ENCODE data around the gene SPIN2B. TPM values are rescaled to one million over a fixed set of nuclear protein-coding genes. Genes with fewer than 3 reads are reported as not detected.

The SPIN2B gene
- total and polyA plus RNA-seq, 2 of the 8 experiments (the other 6 are each of a cell fraction or from before 2014, with no cell fraction given) = 7.4 to 12.8 TPM

DNA sequence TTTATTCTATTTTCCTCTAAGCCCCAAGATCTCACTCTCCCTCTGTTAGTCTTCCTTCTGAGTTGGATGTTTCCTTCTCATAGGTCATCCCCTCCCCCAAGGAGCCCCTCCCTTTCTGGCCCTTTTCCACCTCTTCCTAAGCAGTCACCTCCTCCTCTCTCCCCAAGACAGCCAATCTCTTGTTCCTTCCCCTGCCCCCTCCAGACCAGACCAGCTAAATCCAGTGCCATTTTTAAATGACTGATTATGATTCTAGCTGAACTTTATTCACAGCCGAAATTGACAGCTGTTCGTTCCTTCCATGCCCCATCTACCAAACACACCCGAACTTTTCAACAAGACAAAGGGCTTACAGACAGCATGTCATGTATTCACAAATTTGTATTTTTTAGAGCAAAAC lies 13.9 kb upstream of the SPIN2B start:
- no peak overlapping the region for H3K27ac ChIP-seq (ENCODE audit: low read depth, low read length)
- no peak overlapping the region for H3K4ac ChIP-seq (replicated peaks; ENCODE audit: insufficient read length, low read depth, low read length)
- no peak overlapping the region for H2BK20ac ChIP-seq (ENCODE audit: low read length)
- no peaks in the 10 kb centered on the region for H3K9me3 ChIP-seq (ENCODE audit: insufficient read depth in 2 of 2, low read depth in 1 of 2, low read length in 1 of 2)
- no peak overlapping the region for H3K9ac ChIP-seq (replicated peaks in 1 of 4; ENCODE audit: extremely low read depth in 1 of 4, low read depth in 3 of 4, low read length in 3 of 4)
- H2BK15ac ChIP-seq (ENCODE audit: low read length) = no peak overlapping the region
- no peak overlapping the region for H2BK5ac ChIP-seq (ENCODE audit: low read depth, low read length)
- no peak overlapping the region for H3K4me3 ChIP-seq (ENCODE audit: extremely low read depth in 1 of 4, insufficient read depth in 2 of 4, low read depth in 3 of 4, low read length in 4 of 4)
- FAIRE-seq = no peak
- WGBS, 2 experiments (ENCODE audit: extremely low coverage in 1 of 2, insufficient coverage in 1 of 2, insufficient read length in 1 of 2, insufficient replicate concordance in 2 of 2, low coverage in 1 of 2, low lambda C conversion rate in 2 of 2, missing lambda C conversion rate in 1 of 2) = 83% methylated on average over 3 of the region's 3 CpGs; no CpG with 5 or more reads in 1 of the 2 experiments
- no peak overlapping the region for H2BK12ac ChIP-seq (ENCODE audit: low read depth, low read length)
- ChIA-PET CTCF (ENCODE audit: partially characterized antibody) (no interaction called here), POLR2A (ENCODE audit: partially characterized antibody) (no interaction called here)
- H3K27me3 ChIP-seq (replicated peaks in 1 of 4; ENCODE audit: control insufficient read depth in 3 of 4, extremely low read depth in 1 of 4, insufficient read depth in 3 of 4, low read length in 3 of 4) = no peaks in the 10 kb centered on the region
- no peaks in the 10 kb centered on the region for H3K79me2 ChIP-seq (ENCODE audit: control insufficient read depth in 1 of 2, insufficient read depth in 2 of 2, low read length in 2 of 2)
- H4K5ac ChIP-seq (ENCODE audit: insufficient read length, low read depth, low read length) = no peak overlapping the region
- H3K23ac ChIP-seq (ENCODE audit: insufficient read length) = no peak overlapping the region
- H2AK5ac ChIP-seq (ENCODE audit: low read depth, low read length) = no peak overlapping the region
- H4K8ac ChIP-seq (ENCODE audit: extremely low read depth, insufficient read depth, low read length) = no peak overlapping the region
- no peak overlapping the region for H3K14ac ChIP-seq (ENCODE audit: insufficient read length)
- H3K56ac ChIP-seq (replicated peaks; ENCODE audit: insufficient read length, low read depth, low read length) = no peak overlapping the region
- H2BK120ac ChIP-seq (replicated peaks; ENCODE audit: low read depth, low read length) = no peak overlapping the region
- no peaks in the 10 kb centered on the region for H3K36me3 ChIP-seq (ENCODE audit: control insufficient read depth in 2 of 4, insufficient read depth in 4 of 4, low read length in 3 of 4)
- no peaks in the 10 kb centered on the region for H4K20me1 ChIP-seq (replicated peaks in 1 of 2; ENCODE audit: control insufficient read depth in 1 of 2, insufficient read depth in 2 of 2, low read length in 2 of 2)
- no peak for DNase-seq (ENCODE audit: low read depth in 1 of 2, low spot score in 2 of 2)
- no peaks in the 10 kb centered on the region for H3K79me1 ChIP-seq (ENCODE audit: low read depth, low read length)
- H3K23me2 ChIP-seq (ENCODE audit: low read depth, low read length) = peaks cover 3% of the 10 kb centered on the region; the same call in 1 of the 2 replicates
- H4K91ac ChIP-seq (replicated peaks; ENCODE audit: insufficient read length, low read length) = no peak overlapping the region
- no peak overlapping the region for H2AFZ ChIP-seq (ENCODE audit: low read length)
- H3K4me1 ChIP-seq (replicated peaks in 1 of 4; ENCODE audit: control insufficient read depth in 3 of 4, insufficient read depth in 4 of 4, low read length in 3 of 4) = peaks cover 0 to 2% (median 0%) of the 10 kb centered on the region in 4 experiments; a peak in 1 of 7 replicates
- no peak overlapping the region for H3K4me2 ChIP-seq (ENCODE audit: insufficient read depth in 1 of 2, low read depth in 2 of 2, low read length in 2 of 2)
- no peak overlapping the region for H3K18ac ChIP-seq (ENCODE audit: extremely low read depth, low read length)
- TF ChIP-seq ASH2L (IDR thresholded peaks at IDR 0.05; ENCODE audit: low read length) = no peak
- no peak for TF ChIP-seq GTF2F1 (IDR thresholded peaks at IDR 0.05; ENCODE audit: borderline replicate concordance, low read depth, low read length)
- no peak for TF ChIP-seq SIX5 (IDR thresholded peaks at IDR 0.05; ENCODE audit: low read depth, low read length)
- no peak for TF ChIP-seq FOSL1 (IDR thresholded peaks at IDR 0.05; ENCODE audit: insufficient read depth, low read depth, low read length)
- TF ChIP-seq RFX5 (IDR thresholded peaks at IDR 0.05; ENCODE audit: borderline replicate concordance, low read depth, low read length) = no peak
- no peak for TF ChIP-seq E2F6 (IDR thresholded peaks at IDR 0.05)
- no peak for TF ChIP-seq CHD2 (IDR thresholded peaks at IDR 0.05; ENCODE audit: low read length)
- no peak for TF ChIP-seq GABPA (IDR thresholded peaks at IDR 0.05; ENCODE audit: borderline replicate concordance, insufficient read depth, low read length)
- no peak for TF ChIP-seq CTBP2 (IDR thresholded peaks at IDR 0.05; ENCODE audit: borderline replicate concordance, insufficient read depth, insufficient read length, low read length)
- no peak for TF ChIP-seq KDM1A (IDR thresholded peaks at IDR 0.05; ENCODE audit: borderline replicate concordance, low read length)
- no peak for TF ChIP-seq SP2 (IDR thresholded peaks at IDR 0.05; ENCODE audit: low read length)
- no peak for TF ChIP-seq SUZ12 (IDR thresholded peaks at IDR 0.05; ENCODE audit: low read length)
- no peak for TF ChIP-seq EGR1 (IDR thresholded peaks at IDR 0.05; ENCODE audit: borderline replicate concordance, low read depth, low read length)
- no peak for TF ChIP-seq POLR2AphosphoS5 (IDR thresholded peaks at IDR 0.05; ENCODE audit: low read depth, low read length)
